Glomerular visceral epithelial cell (primary cell): ENCODE measurements around the gene NFATC2IP.
"Not testable (repeated sequence)": the region's sequence is repeated elsewhere in the genome, so short reads cannot be mapped to it uniquely, and the experiment has no call there.

ENCODE experiments used
- DNase-seq: peaks from one replicate; pipeline ENCODE4 v3.0.0-alpha.2; 2016; ENCODE audit errors: extremely low spot score

Gene NFATC2IP

DNA sequence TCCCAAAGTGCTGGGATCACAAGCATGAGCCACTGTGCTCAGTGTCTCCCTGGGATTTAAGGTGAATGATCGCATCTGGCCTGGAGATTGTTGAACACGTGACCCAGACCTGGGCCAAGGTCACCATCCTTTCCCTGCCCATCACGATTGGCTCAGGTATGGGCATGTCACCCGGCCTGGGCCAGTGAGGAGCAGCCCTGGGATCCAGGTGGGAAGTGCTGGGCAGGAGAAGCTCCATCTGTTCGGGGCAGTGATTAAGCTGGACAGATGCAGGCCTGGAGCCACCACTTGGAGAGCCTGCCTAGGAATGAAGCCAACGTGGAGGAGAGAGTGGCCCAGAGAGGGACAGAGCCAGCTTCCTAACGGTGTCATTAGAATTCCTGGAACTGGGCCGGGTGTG is 41.0 kb downstream of the NFATC2IP start:
- DNase-seq = no peak

DNA sequence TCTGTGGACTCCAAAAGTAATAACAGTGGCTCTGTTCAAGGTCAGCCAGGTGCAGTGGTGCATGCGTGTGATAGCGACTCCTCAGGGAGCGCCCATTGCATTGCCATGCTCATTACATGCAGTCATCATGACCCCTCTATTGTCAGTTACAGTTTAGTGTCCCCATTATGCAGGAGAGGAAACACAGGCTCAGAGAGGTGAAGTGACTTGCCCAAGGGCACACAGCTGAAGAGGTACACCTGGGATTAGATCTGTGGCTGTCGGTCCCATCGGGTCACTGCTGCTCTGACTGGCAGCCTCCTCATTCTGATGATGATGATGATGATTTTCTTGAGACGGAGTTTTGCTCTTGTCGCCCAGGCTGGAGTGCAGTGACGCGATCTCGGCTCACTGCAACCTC is 41.8 kb downstream of the NFATC2IP start:
- DNase-seq = no peak

DNA sequence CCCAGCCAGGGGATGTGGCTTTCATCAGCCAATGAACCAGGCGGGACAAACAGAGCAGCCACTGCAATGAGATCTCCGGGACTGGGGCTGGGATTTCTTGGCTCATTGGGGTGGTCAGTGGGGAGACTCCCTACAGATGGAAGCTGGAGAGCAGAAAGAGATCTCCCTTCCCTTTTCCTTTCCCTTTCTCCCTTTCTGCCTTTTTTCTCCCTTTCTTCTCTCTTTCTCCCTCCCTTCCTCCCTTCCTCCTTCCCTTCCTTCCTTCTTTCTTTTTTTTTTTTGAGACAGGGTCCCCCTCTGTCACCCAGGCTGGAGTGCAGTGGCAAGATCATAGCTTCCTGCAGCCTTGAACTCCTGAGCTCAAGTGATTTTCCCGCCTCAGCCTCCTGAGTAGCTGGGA is 48.1 kb downstream of the NFATC2IP start:
- DNase-seq = no peak

DNA sequence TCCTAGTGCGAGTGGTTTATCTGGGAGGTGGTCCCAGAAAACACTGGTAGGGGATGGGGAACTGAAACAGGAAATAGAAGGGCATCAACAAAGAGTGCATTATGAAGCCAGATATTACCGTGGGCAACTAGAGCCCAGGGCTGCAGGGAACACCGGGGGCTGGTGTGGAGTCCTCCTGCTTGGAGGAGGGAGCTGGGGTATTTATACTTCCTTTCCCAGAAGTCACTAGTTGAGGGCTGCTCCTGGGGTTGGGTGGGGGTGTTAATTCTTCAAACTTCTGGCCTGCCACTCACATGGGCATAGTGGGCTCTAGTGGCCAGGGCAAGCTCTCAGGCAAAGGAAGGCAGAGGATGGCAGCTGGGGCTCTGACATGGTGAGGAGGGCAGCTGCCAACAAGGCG is 48.8 kb downstream of the NFATC2IP start:
- DNase-seq = no peak

DNA sequence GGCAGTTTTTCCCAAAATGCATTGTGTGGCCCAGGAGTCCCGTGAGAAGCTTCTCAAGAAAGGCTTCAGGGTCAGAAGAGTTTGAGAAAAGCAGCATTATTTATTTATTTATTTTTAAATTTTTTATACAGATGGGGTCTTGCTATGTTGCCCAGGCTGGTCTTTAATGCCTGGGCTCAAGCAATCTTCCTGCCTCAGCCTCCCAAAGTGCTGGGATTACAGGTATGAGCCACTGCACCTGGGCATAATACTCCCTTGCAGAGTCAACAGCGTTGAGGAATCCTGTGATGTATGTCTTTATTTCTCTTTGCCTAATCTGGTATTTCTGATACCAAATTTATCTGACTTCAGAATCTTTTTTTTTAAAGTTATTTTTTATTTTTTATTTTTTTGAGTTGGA is 49.3 kb downstream of the NFATC2IP start:
- DNase-seq = no peak

DNA sequence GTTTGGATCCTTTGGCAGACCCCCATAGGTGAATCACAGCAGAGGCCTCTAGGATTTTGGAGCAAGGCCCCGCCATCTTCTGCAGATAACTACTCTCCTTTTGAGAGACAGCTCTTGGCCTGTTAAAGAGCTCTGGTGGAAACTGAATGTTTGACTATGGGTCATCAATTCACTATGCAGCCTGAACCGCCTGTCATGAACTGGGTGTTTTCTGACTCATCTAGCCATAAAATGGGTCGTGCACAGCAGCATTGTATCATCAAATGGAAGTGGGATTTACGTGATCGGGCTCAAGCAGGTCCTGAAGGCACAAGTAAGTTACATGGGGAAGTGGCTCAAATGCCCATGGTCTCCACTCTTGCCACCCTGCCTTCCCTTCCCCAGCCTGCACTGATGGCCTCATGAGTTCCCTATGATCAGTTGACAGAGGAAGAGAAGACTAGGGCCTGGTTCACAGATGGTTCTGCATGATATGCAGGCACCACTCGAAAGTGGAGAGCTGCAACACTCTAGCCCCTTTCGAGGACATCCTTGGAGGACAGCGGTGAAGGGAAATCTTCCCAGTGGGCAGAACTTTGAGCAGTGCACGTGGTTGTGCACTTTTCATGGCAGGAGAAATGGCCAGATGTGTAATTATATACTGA is 53.9 kb downstream of the NFATC2IP start:
- DNase-seq = not testable (repeated sequence)

DNA sequence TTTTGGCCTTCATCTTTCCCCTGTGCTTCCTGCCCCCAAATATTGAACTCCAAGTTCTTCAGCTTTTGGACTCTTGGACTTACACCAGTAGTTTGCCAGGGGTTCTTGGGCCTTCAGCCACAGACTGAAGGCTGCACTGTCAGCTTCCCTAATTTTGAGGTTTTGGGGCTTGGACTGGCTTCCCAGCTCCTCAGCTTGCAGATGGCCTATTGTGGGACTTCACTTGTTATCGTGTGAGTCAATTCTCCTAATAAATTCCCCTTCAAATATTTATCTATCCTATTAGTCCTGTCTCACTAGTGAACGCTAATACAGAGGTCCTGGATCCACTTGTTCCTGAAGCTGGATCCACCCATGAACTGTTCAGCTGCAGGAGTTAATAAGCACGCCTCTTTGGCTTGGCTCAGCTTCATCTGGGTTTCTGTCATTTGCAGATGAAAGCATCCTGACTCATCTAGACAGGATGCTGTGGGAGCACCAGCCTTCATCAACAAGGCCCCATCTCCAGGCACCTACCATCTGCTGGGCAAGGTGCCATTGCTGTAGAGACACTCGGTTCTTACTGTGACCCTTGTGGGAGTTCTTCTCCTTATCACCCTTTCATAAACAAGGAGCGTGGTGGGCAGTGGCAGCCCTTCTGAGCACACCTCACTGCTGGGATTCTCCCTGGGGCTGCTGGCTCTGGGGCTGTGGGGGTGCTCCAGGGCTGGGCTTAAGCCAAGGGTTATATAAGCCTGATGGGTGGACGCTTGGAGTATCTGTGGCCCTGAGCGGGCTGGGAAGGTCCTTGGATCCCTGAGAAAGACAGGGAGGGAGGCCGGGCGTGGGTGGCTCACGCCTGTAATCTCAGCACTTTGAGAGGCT is 57.2 kb downstream of the NFATC2IP start:
- DNase-seq = peak; percentile 25

DNA sequence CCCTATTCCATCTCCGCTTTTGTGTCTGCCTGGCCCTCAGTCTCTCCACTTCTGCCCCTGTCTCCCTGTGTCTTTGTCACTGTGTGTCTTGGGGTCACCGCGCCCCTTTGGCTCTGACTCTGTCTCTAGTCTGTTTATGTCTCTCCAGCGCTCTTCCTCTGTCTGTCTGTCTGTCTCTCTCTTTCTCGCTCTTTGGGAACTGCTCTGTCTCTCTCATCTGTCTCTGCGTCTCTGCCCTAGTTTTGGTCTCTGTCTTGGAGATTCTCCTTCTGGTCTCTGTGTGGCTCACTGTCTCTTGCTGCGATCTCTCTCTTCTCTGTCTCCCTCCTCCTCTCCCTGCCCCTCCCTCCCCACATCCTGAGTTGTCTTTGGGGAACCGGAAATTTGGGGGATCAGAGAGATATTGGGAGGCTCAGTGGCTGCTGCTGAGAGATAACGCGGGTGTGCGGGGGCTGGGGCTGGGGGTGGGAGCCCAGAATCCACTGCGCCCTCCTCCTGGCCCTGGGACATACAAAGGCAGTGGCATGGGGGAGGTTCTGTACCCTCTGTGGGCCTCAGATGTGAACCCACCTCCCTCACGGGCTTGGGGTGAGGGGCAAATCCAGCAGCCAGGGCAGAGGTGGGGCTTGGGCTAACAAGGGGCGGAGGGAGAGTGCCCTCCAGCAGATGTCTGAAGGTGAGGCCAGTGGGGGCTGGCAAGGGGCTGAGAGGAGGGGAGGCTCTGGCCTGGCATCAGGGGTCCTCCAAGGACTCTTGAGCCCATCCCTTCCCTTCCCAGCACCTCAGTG is 58.5 kb downstream of the NFATC2IP start:
- DNase-seq = no peak

DNA sequence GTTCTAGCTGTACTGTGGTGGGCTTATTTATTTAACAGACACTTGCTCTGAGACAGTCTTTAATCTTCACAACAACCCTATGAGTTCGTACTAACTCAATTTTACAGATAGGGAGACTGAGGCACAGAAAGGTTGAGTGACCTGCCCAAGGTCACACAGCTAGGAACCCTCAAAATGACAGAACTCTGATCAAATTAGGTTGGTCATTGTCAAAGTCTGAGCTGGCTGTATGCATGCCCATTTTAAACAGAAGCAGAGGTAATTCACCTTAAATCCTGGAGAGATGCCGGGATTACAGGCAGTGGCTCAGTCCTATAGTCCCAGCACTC is 59.1 kb downstream of the NFATC2IP start:
- DNase-seq = no peak

DNA sequence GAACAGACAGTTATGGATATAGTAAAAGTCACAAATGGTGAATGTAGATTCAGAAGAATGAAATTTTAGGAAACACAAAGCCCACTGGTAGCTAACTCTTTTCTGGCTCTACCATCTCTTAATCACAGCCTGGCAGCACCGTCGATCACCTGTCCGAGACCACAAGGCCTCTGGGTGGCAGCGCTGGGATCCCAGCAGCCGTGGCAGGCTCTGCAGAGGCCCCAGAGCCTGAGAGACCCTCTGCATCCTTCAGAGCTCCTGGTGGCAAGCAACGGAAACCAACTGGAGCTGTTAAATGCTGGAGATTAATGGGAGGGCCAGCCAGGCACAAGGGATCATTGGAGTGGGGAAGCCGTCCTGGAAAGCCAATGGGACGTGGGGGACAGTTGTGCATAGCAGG is 60.4 kb downstream of the NFATC2IP start:
- no peak for DNase-seq

DNA sequence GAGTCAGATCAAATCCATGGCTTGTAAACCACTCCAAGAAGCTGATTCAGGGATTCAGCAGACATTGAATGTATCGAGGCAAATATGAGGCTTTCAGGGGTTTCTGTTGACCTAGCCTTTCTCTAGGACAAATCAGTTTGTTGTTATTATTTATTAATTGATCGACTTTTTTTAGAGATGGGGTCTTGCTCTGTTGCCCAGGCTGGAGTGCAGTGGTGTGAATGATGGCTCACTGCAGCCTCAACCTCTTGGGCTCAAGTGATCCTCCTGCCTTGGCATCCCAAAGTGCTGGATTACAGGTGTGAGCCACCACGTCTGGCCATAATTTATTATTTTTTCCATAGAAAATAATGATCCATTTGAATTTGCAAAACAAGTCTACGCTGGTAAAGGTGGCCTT is 61.1 kb downstream of the NFATC2IP start:
- no peak for DNase-seq

DNA sequence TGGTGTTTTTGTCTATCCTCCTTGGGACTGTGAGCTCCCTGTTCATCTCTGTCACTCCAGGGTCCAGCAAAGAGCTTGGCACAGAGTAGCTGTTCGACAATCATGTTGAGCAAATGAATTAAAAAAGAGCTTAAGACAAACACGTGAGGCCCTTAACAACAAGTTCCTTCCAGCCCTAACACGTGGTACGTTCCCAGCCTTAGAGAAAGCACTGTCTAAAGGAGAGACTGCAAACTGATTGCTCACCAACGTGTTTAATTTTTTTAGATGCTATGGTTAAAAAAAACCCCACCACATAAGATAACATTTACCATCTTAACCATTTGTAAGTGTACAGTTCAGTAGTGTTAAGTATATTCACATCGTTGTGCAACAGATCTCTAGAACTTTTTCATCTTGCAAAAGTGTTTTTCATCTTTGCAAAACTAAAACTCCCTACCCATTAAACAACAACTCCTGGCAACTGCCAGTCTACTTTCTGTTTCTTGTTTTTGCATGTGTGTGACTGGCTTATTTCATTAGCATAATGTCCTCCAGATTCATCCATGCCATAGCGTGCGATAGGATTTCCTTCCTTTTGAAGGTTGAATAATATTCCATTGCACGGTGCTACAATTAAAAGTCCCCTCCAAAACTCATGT is 62.3 kb downstream of the NFATC2IP start:
- DNase-seq = no peak

DNA sequence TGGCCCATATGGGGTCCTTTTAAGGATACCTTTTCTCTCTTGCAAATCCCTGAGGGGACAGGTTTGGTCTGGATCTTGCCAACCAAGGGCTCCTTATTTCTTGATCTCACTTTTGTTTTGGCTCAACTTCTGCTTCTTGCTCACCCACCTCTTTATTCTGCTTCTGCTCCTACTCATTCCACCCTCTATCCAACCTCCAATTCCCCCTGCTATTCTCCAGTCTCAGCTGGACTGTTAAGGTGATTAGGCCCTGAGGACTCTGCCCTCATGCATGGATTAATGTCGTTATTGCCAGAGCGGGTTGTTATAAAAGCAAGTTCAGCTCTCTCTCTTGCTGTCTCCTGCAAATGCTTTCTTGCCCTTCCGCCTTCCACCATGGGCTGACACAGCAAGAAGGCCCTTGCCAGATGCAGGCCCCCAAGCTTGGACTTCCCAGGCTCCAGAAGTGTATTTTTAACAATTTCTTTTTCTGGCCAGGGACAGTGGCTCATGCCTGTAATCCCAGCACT is 63.9 kb downstream of the NFATC2IP start:
- DNase-seq = no peak
